ENCODE results near the gene KPTN.
A peak's percentile ranks its signal among the peaks of the same experiment; 100 is the strongest.

Gene KPTN

GRCh38 chr19:47428177-47428894, 55.7 kb downstream of the KPTN start:
- H3K4me1 ChIP-seq (ENCODE audit: insufficient read depth, low read length) = peaks cover 16% of the 10 kb centered on the region
- peak overlapping the region; percentile 21 for H3K27ac ChIP-seq (ENCODE audit: low read depth, low read length)
- H3K27me3 ChIP-seq (ENCODE audit: control insufficient read depth in 1 of 2, insufficient read depth in 2 of 2, low read length in 2 of 2) = peaks cover 15 to 42% of the 10 kb centered on the region in 2 donors
- H3K9ac ChIP-seq (ENCODE audit: low read length) = peak overlapping the region; percentile 0
- H3K36me3 ChIP-seq (ENCODE audit: insufficient read depth, low read length) = no peaks in the 10 kb centered on the region
- no peaks in the 10 kb centered on the region for H3K9me3 ChIP-seq (ENCODE audit: low read length)
- peak overlapping the region; percentile 14 to 43 for H3K4me3 ChIP-seq (ENCODE audit: low read depth in 1 of 2, low read length in 2 of 2)

- Histone ChIP-seq H3K27ac (ENCODE audit: low read depth, low read length) (peak overlapping the region; percentile 21), H3K9ac (ENCODE audit: low read length) (peak overlapping the region; percentile 0), H3K4me3 (ENCODE audit: low read depth in 1 of 2, low read length in 2 of 2) (peak overlapping the region; percentile 14 to 43), H3K9me3 (ENCODE audit: low read length) (no peaks in the 10 kb centered on the region), H3K4me1 (ENCODE audit: insufficient read depth, low read length) (peaks cover 16% of the 10 kb centered on the region), H3K36me3 (ENCODE audit: insufficient read depth, low read length) (no peaks in the 10 kb centered on the region), H3K27me3 (ENCODE audit: control insufficient read depth in 1 of 2, insufficient read depth in 2 of 2, low read length in 2 of 2) (peaks cover 22 to 44% of the 10 kb centered on the region in 2 donors)
These were observed 56.5 kb downstream of the KPTN start for GRCh38 chr19:47427241-47428176.

All from muscle layer of colon (tissue), 2 donors.